Activated naive CD4-positive, alpha-beta T cell treated with anti-CD3 and anti-CD28 coated beads, Interleukin-2, amount 10 ng/mL, durations not matched to agents 7 days and 5 days (primary cell): ENCODE data around the gene TFEB.

Experiments
- CTCF ChIA-PET: fragments of 350-600 bp; sonication (Branson Sonifier 250); formaldehyde crosslinking; loops from one replicate; lab custom pipeline; 2021; ENCODE audit warnings: antibody characterized with exemption; lab: Charles Lee
- DNase-seq: peaks from one replicate; pipeline ENCODE4 v3.0.0-alpha.2; 2020
- H3K27ac Mint-ChIP-seq: one replicate; pipeline ENCODE4 v1.8.0; 2021; ENCODE audit warnings: mild to moderate bottlenecking, moderate library complexity, mixed read lengths
- H3K27me3 Mint-ChIP-seq: one replicate; pipeline ENCODE4 v1.8.0; 2021; ENCODE audit warnings: mild to moderate bottlenecking, mixed read lengths
- H3K36me3 Mint-ChIP-seq: one replicate; pipeline ENCODE4 v1.8.0; 2021; ENCODE audit warnings: mixed read lengths
- H3K4me1 Mint-ChIP-seq: one replicate; pipeline ENCODE4 v1.8.0; 2021; ENCODE audit warnings: mixed read lengths
- H3K4me3 Mint-ChIP-seq: one replicate; pipeline ENCODE4 v1.8.0; 2021; ENCODE audit warnings: mild to moderate bottlenecking, moderate library complexity, mixed read lengths
- H3K9me3 Mint-ChIP-seq: one replicate; pipeline ENCODE4 v1.8.0; 2021; ENCODE audit warnings: mixed read lengths

The TFEB gene

GRCh38 chr6:41684311-41685180 lies 50.9 kb downstream of the TFEB start:
- no peak for DNase-seq
- Mint-ChIP-seq H3K9me3 (no peaks in the 10 kb centered on the region), H3K36me3 (peaks cover 4% of the 10 kb centered on the region), H3K27ac (no peak overlapping the region), H3K4me3 (no peak overlapping the region), H3K27me3 (peaks cover 31% of the 10 kb centered on the region), H3K4me1 (peaks cover 19% of the 10 kb centered on the region)
- CTCF ChIA-PET = interaction anchor here (0.8 to 4.2 kb wide), 17 partner anchors 8 to 375 kb away, joined by 3 to 47 read pairs (median 5); no protein-coding TSS in a partner anchor

- peak overlapping the region; percentile 65 for H3K4me3 Mint-ChIP-seq
- peaks cover 33% of the 10 kb centered on the region for H3K27me3 Mint-ChIP-seq
- H3K9me3 Mint-ChIP-seq = no peaks in the 10 kb centered on the region
- DNase-seq = peak; percentile 84
- peaks cover 19% of the 10 kb centered on the region for H3K4me1 Mint-ChIP-seq
- peaks cover 4% of the 10 kb centered on the region for H3K36me3 Mint-ChIP-seq
- CTCF ChIA-PET = interaction anchor here (0.6 to 4.2 kb wide), 38 partner anchors 9 to 377 kb away, joined by 3 to 47 read pairs (median 4); partner anchors contain the start of gene TAF8
- H3K27ac Mint-ChIP-seq = peak overlapping the region; percentile 70
Measured at GRCh38 chr6:41683523-41684310, 51.7 kb downstream of the TFEB start.

DNA sequence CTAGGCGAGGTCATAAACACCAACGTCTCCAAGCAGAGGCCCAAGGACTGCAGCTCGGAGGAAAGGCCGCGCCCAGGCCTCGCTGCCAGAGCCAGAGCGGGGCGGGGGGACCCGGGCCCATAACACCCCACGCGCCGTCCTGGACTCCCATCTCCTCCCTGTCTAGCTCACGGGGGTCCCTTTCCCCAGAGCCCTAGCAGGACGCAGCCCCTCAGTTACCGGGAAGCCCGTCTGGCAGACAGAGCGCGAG lies 52.2 kb downstream of the TFEB start:
- no peaks in the 10 kb centered on the region for H3K9me3 Mint-ChIP-seq
- DNase-seq = no peak
- H3K4me3 Mint-ChIP-seq = peak overlapping the region; percentile 65
- H3K36me3 Mint-ChIP-seq = peaks cover 2% of the 10 kb centered on the region
- peaks cover 36% of the 10 kb centered on the region for H3K27me3 Mint-ChIP-seq
- CTCF ChIA-PET = interaction anchor here (0.6 to 4.2 kb wide), 35 partner anchors 9 to 376 kb away, joined by 3 to 47 read pairs (median 4); partner anchors contain the start of gene TAF8
- H3K4me1 Mint-ChIP-seq = peaks cover 19% of the 10 kb centered on the region
- peak overlapping the region; percentile 70 for H3K27ac Mint-ChIP-seq

DNA sequence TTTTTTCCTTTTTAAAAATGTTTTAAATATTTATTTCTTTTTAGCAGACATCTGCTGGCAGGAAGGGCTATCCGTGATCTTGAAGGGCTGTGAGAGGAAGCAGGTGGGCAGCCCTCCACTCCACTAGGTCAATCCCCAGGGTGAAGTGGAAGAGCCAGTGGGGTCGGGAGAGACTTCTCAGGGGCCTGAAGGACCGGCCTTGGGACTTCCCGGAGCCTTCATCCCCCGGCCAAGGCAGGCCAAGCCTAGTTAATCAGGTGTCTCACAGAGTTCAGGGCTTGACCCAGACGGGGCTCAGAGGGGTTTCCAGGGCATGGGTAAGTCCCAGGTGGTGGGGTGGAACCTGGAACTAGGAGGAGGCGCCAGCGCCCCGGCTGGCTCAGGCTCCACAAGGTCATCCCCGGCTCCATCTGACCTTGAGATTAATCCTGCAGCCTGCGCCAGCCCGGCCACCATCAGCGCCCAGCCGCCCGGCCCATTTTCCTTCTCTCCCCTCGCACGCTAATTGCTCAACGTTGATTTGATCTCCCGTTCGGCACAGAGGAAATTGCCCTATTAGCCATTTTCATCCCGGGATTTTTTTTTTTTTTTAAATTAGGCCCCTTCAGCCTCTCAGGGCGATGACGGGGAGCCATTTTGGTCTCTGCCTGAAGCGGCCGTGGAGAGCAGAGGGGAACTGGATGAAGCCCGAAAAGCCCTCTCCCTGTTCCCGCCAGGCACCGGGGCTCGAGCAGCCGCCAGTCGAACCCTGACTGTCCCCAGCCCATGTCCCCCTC lies 52.7 kb downstream of the TFEB start:
- peak overlapping the region; percentile 65 for H3K4me3 Mint-ChIP-seq
- no peak for DNase-seq
- peaks cover 36% of the 10 kb centered on the region for H3K27me3 Mint-ChIP-seq
- H3K9me3 Mint-ChIP-seq = no peaks in the 10 kb centered on the region
- CTCF ChIA-PET = interaction anchor here (0.6 to 5.0 kb wide), 38 partner anchors 9 to 376 kb away, joined by 3 to 47 read pairs (median 4); partner anchors contain the start of gene TAF8
- peak overlapping the region; percentile 70 for H3K27ac Mint-ChIP-seq
- H3K36me3 Mint-ChIP-seq = peaks cover 1% of the 10 kb centered on the region
- peaks cover 19% of the 10 kb centered on the region for H3K4me1 Mint-ChIP-seq

- DNase-seq = peak; percentile 80
- Mint-ChIP-seq H3K27me3 (peaks cover 36% of the 10 kb centered on the region), H3K27ac (no peak overlapping the region), H3K36me3 (no peaks in the 10 kb centered on the region), H3K9me3 (no peaks in the 10 kb centered on the region), H3K4me1 (peaks cover 19% of the 10 kb centered on the region), H3K4me3 (no peak overlapping the region)
- CTCF ChIA-PET = interaction anchor here (0.6 to 5.0 kb wide), 5 partner anchors 9 to 314 kb away, joined by 3 to 41 read pairs (median 4); no protein-coding TSS in a partner anchor
Measured at GRCh38 chr6:41682056-41682477, 53.3 kb downstream of the TFEB start.

DNA sequence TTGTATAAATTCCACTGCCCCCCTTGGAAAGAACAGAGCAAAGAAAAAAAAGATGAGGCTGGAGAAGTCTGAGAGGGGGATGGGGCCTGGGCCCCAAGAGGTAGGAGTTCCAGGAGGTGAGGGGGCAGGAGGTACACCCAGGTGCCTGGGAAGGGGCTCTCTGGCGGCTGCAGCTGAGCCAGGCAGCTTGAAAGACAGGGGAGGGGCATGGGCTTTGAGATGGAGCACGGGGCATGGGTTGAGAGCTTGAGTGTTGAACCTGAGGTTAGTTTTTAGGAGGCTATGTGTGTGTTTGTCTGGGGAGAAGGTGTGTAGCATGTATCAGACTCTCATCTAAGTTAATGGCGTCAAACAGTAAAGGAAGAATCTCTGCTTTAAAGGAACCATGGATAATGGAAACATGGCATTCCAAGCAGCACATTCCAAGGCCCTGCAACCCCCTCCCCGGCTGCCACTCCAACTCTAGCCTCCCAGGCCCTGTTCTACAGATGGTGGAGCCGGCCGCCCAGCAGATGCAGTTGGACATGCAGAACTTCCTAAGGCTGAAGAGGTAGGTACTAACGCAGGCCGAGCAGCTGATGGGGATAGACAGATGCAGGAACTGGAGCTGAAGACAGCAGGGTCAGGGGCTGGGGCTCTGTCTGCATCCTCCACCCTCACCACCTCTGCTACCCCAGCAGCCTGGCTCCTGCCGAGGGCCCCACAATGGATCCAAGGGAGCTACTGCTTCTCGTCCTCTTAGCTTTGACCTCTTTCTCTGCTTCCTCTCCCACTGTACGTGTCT lies 55.0 kb downstream of the TFEB start:
- H3K27me3 Mint-ChIP-seq = peaks cover 40% of the 10 kb centered on the region
- no peak for DNase-seq
- no peaks in the 10 kb centered on the region for H3K36me3 Mint-ChIP-seq
- H3K9me3 Mint-ChIP-seq = no peaks in the 10 kb centered on the region
- H3K27ac Mint-ChIP-seq = no peak overlapping the region
- peaks cover 19% of the 10 kb centered on the region for H3K4me1 Mint-ChIP-seq
- H3K4me3 Mint-ChIP-seq = no peak overlapping the region
- CTCF ChIA-PET = interaction anchor here (0.6 to 5.0 kb wide), 8 partner anchors 16 to 312 kb away, joined by 3 to 41 read pairs (median 3); no protein-coding TSS in a partner anchor

DNA sequence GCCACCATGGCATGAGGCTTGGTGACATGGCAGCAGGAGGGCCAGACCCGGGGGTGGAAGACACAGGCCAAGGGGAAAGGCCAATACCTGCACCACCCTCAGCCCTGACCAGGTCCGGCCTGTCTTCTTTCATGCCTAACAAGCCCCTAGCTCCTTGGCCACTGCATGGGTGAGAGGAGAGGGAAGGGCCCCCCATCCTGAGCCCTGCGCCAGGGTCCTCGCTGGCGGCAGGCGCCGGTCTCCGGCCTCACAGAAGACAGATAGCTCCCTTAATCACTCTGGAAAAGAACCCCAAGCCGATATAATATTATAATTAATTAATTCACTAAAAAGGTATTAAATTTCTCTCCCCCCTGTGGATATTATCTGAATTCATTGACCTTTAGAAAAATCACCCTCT lies 55.7 kb downstream of the TFEB start:
- H3K27ac Mint-ChIP-seq = no peak overlapping the region
- H3K36me3 Mint-ChIP-seq = no peaks in the 10 kb centered on the region
- no peak overlapping the region for H3K4me3 Mint-ChIP-seq
- peaks cover 47% of the 10 kb centered on the region for H3K27me3 Mint-ChIP-seq
- no peak for DNase-seq
- no peaks in the 10 kb centered on the region for H3K9me3 Mint-ChIP-seq
- H3K4me1 Mint-ChIP-seq = peaks cover 19% of the 10 kb centered on the region
- CTCF ChIA-PET = interaction anchor here (1.0 to 5.0 kb wide), 6 partner anchors 15 to 311 kb away, joined by 3 to 41 read pairs (median 3); no protein-coding TSS in a partner anchor

- Mint-ChIP-seq H3K9me3 (no peaks in the 10 kb centered on the region), H3K4me3 (no peak overlapping the region), H3K27ac (no peak overlapping the region), H3K4me1 (peaks cover 16% of the 10 kb centered on the region), H3K36me3 (no peaks in the 10 kb centered on the region), H3K27me3 (peaks cover 52% of the 10 kb centered on the region)
- DNase-seq = no peak
- CTCF ChIA-PET = interaction anchor here (5.0 kb wide), 1 partner anchor 76 kb away, joined by 41 read pairs; no protein-coding TSS in a partner anchor
Measured at GRCh38 chr6:41678511-41679084, 56.8 kb downstream of the TFEB start.

DNA sequence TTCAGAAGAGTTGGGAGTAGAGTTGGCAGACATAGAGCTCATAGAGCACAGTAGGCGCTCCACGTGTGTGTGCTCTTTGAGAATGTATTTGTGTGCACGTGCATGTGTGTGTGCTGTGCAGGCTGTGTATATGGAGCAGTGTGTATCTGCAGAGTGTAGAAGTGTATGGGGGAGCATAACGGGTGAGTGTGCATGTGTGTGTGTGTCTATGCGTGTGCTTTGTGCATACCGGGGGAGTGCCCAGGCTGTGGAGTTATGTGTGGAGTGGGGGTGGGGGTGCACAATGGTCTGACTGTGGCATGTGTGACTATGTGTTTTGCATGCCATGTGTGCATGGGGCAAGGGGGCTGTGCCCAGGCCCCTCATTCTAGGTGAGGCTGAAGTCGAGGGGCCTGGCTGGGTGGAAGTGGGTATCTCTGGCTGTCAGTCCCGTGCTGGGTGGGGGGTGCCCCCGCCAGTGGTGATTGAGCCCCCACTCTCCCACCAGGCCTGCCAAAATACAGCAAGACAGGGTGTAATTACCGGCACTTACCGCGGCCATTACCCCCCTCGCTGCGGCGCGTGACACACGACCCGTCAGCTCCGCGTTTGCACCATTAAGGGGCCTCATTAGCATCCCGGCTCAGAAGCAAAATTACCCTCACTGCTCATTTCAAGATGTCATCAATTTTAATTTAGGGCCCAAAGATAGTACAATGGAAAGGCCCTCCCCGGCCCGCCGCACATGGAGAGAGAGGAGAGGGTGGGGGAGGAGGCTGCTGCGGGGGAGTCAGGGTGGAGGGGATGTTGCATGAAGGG lies 58.1 kb downstream of the TFEB start:
- CTCF ChIA-PET = interaction anchor here (5.0 kb wide), 1 partner anchor 75 kb away, joined by 41 read pairs; no protein-coding TSS in a partner anchor
- no peak for DNase-seq
- Mint-ChIP-seq H3K36me3 (no peaks in the 10 kb centered on the region), H3K4me1 (peaks cover 5% of the 10 kb centered on the region), H3K9me3 (no peaks in the 10 kb centered on the region), H3K27ac (no peak overlapping the region), H3K4me3 (no peak overlapping the region), H3K27me3 (peaks cover 46% of the 10 kb centered on the region)

GRCh38 chr6:41676431-41676830 lies 59.0 kb downstream of the TFEB start:
- CTCF ChIA-PET = no interaction called here
- no peaks in the 10 kb centered on the region for H3K9me3 Mint-ChIP-seq
- peaks cover 49% of the 10 kb centered on the region for H3K27me3 Mint-ChIP-seq
- H3K27ac Mint-ChIP-seq = no peak overlapping the region
- no peak for DNase-seq
- H3K36me3 Mint-ChIP-seq = no peaks in the 10 kb centered on the region
- H3K4me1 Mint-ChIP-seq = no peaks in the 10 kb centered on the region
- H3K4me3 Mint-ChIP-seq = no peak overlapping the region

- no peak for DNase-seq
- Mint-ChIP-seq H3K4me1 (no peaks in the 10 kb centered on the region), H3K9me3 (no peaks in the 10 kb centered on the region), H3K36me3 (no peaks in the 10 kb centered on the region), H3K4me3 (no peak overlapping the region), H3K27me3 (peaks cover 51% of the 10 kb centered on the region), H3K27ac (no peak overlapping the region)
- CTCF ChIA-PET = no interaction called here
Measured at GRCh38 chr6:41675992-41676391, 59.4 kb downstream of the TFEB start.

GRCh38 chr6:41675176-41675775 lies 60.1 kb downstream of the TFEB start:
- Mint-ChIP-seq H3K27ac (no peak overlapping the region), H3K4me1 (no peaks in the 10 kb centered on the region), H3K27me3 (peaks cover 48% of the 10 kb centered on the region), H3K36me3 (no peaks in the 10 kb centered on the region), H3K9me3 (no peaks in the 10 kb centered on the region), H3K4me3 (no peak overlapping the region)
- DNase-seq = no peak
- CTCF ChIA-PET = no interaction called here
